GM12891 (cell line): ENCODE results near the gene MKX.

Experiments
- PAX5 ChIP-seq: IDR thresholded peaks from 2 replicates; pipeline ENCODE4 v1.6.1; 2011; ENCODE audit warnings: low read length, moderate library complexity, mild to moderate bottlenecking; ENCODE audit not compliant: insufficient read depth, severe bottlenecking
- POLR2A ChIP-seq: IDR thresholded peaks from 2 replicates; pipeline ENCODE4 v1.6.1; 2011; ENCODE audit warnings: low read depth, low read length, control low read depth
- POLR2AphosphoS5 ChIP-seq: IDR thresholded peaks from 2 replicates; pipeline ENCODE4 v1.6.1; 2011; ENCODE audit warnings: low read depth, low read length, control low read depth
- TAF1 ChIP-seq: IDR thresholded peaks from 2 replicates; pipeline ENCODE4 v1.6.1; 2011; ENCODE audit warnings: low read depth, low read length, control low read depth

- TF ChIP-seq POLR2A = no peak
- TF ChIP-seq POLR2AphosphoS5 = no peak
- no peak for TF ChIP-seq TAF1
- no peak for TF ChIP-seq PAX5
Measured at GRCh38 chr10:27658788-27659187, 86.8 kb downstream of the MKX start.
